Mucosa of descending colon (tissue), 3 donors: ENCODE measurements around the gene CTXN2. TPM values are rescaled to one million over a fixed set of nuclear protein-coding genes. Genes with fewer than 3 reads are reported as not detected.

ENCODE experiments used
- ATAC-seq: fragments of 200-7000 bp; cut with Tn5 transposase; one replicate; pipeline ENCODE4 v1.9.1; 2020; ENCODE audit warnings: mild to moderate bottlenecking, moderate library complexity
- DNase-seq, 3 donors: peaks; one replicate each; pipeline ENCODE4 v3.0.0-alpha.2; 2020
- H3K36me3 ChIP-seq: fragments of 200-600 bp; one replicate; pipeline ENCODE4 v1.8.0; 2021; ENCODE audit warnings: low read depth, mild to moderate bottlenecking
- H3K4me1 ChIP-seq: fragments of 200-600 bp; one replicate; pipeline ENCODE4 v1.8.0; 2021; ENCODE audit warnings: low read depth, mild to moderate bottlenecking
- H3K4me3 ChIP-seq: fragments of 200-600 bp; one replicate; pipeline ENCODE4 v1.8.0; 2021; ENCODE audit warnings: mild to moderate bottlenecking
- H3K9me3 ChIP-seq: fragments of 200-600 bp; one replicate; pipeline ENCODE4 v1.8.0; 2021; ENCODE audit warnings: mild to moderate bottlenecking
- intact Hi-C, 2 donors: fragments of 100-400 bp; cut with DNase I in 1 of 2; cut with micrococcal nuclease in 1 of 2; formaldehyde crosslinking; loops; one replicate each; pipeline versions ENCODE4 v1.11.0 to v1.11.1; 2022; cut with DNase I, micrococcal nuclease
- total RNA-seq, 3 donors: library from RNA; stranded (reverse); fragmentation: NEBNext Ultra II Directional in 2 of 3; extraction: Animal tissue kit (Norgen Biotek cat#: 25700) in 2 of 3; gene quantifications; one replicate each; pipeline versions ENCODE4 v1.2.1 to v1.2.4, GENCODE V29; 2021 to 2023
- TF ChIP-seq, protein P1 (sequence below): fragments of 200-600 bp; IDR thresholded peaks from one replicate; pipeline ENCODE4 v1.8.0; 2022; ENCODE audit warnings: antibody characterized with exemption, mild to moderate bottlenecking
- donor health status: DM: no; HTN: no; CAD: no; lungs with moderate emphysema.
- donor health status: DM: no; HTN: no; CAD: no.
- donor health status: DM: no; HTN: yes; CAD: no.

CTXN2 gene
- total RNA-seq, 3 donors from 2014 or later = 0.16 TPM; not detected in 2

DNA sequence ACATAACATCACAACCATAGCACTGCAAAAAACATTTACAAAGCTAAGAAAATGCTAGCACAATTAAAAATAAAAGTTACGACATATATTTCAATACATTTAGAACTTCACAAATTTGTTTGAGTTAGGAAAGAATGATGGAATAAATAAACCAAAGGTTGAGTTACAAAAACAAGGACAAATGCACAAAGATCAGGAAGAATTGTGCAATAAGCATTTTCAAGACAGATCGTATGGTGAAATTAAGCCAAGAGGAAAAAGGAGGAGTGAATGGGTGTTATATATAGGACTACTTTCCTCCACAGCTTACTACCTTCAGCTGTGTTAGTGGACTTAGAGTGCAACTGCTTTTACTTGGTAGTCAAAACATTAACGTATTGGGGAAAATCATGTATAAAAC, 5.9 kb upstream of the CTXN2 start:
- Histone ChIP-seq H3K9me3 (no peaks in the 10 kb centered on the region), H3K36me3 (no peaks in the 10 kb centered on the region), H3K4me3 (no peak overlapping the region), H3K4me1 (no peaks in the 10 kb centered on the region)
- intact Hi-C loops = no loop called here
- DNase-seq = no peak
- TF ChIP-seq, protein P1, sequence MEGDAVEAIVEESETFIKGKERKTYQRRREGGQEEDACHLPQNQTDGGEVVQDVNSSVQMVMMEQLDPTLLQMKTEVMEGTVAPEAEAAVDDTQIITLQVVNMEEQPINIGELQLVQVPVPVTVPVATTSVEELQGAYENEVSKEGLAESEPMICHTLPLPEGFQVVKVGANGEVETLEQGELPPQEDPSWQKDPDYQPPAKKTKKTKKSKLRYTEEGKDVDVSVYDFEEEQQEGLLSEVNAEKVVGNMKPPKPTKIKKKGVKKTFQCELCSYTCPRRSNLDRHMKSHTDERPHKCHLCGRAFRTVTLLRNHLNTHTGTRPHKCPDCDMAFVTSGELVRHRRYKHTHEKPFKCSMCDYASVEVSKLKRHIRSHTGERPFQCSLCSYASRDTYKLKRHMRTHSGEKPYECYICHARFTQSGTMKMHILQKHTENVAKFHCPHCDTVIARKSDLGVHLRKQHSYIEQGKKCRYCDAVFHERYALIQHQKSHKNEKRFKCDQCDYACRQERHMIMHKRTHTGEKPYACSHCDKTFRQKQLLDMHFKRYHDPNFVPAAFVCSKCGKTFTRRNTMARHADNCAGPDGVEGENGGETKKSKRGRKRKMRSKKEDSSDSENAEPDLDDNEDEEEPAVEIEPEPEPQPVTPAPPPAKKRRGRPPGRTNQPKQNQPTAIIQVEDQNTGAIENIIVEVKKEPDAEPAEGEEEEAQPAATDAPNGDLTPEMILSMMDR = no peak
- no peak for ATAC-seq

DNA sequence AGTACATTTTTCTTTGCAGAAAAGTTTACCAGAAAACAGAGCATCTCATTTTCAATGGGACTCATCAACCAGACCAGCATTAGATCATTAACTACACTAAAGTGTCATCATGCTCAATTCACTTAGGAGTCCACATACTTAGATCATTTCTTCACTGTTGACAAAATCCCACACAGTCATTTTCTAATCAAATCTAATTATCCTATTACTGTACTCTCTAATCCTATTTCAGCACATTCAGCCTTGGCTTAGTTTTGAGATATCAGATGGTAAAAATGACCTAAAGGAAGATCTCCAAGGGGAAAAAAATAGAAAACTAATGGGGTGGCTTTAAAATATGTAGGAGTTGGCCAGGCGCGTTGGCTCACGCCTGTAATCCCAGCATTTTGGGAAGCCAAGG, 5.2 kb upstream of the CTXN2 start:
- no peaks in the 10 kb centered on the region for H3K4me1 ChIP-seq
- ATAC-seq (no peak), DNase-seq (no peak)
- no peaks in the 10 kb centered on the region for H3K9me3 ChIP-seq
- intact Hi-C loops = no loop called here
- H3K36me3 ChIP-seq = no peaks in the 10 kb centered on the region
- TF ChIP-seq, protein P1 = no peak
- no peak overlapping the region for H3K4me3 ChIP-seq

DNA sequence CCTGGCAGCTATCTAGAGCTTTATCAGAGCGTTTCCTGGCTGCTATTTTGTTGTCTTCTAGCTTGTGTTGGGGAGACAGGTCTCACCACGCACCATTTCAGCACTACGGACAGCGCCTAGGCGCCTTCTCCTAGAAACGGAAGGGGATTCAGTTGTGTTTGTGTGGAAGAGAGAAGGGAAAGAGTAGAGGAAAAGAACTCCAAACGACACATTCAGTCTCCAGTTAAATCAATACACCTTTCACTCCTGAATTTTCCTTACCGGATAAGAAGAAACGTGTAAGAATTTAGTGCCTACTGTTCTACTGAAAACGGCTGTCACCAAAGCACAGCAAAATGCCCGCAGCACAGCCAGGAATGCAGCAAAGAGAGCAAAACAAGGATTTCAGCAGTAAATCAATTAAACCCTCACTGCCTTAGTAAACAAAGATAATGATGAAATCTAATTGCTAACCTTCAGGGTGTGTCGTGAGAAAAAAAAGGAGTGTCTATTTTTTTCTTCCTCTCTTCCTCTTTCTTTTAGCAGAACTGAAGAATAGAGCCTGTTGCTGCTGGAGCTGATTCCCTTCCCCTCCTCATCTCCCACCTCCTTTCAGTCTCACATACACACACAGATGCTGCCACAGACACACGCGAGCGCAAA, 412 bp upstream of the CTXN2 start:
- TF ChIP-seq, protein P1 = no peak

DNA sequence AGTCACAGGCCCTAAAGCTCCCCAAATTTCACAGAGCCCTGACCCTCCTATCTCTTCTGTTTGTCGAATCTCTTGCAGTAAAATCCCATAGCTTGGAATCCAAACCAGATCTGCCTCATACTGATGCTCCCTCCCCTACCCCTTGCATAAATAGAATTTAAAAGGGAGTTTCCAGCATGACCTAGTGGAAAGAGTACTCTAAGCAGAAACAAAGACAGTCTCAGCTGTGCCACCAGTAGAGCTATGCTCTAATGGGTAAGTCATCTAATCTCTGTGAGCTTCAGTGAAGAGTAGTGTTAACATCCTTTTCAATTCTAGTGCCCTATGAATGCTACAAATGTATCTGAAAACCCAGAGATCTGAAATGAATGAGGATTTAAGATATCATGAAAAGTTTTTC, 10.6 kb downstream of the CTXN2 start:
- DNase-seq (no peak), ATAC-seq (no peak)
- Histone ChIP-seq H3K36me3 (no peaks in the 10 kb centered on the region), H3K4me1 (no peaks in the 10 kb centered on the region), H3K4me3 (no peak overlapping the region), H3K9me3 (no peaks in the 10 kb centered on the region)
- intact Hi-C loops = no loop called here
- TF ChIP-seq, protein P1 = no peak

More for the DNA sequence above, 412 bp upstream of the CTXN2 start:
- Histone ChIP-seq H3K4me1 (no peaks in the 10 kb centered on the region), H3K9me3 (no peaks in the 10 kb centered on the region), H3K4me3 (no peak overlapping the region), H3K36me3 (no peaks in the 10 kb centered on the region)
- ATAC-seq (peak; percentile 83), DNase-seq (peak; percentile 57 to 92 (median 88))
- intact Hi-C loops = no loop called here

DNA sequence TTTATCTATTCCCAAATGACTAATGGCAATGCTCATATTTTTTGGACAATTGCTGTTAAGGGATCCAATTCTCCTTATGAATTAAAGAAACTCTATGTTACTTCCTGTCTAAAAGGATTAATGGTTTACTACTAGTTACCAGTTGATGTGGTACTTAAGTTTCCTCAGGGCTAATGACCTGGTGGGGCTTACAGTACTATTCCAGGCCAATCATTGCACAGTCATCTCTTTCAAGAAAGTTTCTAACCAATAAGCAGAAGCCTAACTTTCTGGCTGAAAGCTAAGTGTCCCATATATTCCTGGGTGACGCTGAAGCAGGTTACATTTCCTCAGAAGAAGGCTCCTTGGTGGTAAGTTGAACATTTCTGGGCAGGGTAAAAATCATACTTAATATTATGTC, 14.5 kb downstream of the CTXN2 start, which contains the start of gene SLC12A1:
TSS of gene SLC12A1 (plus strand) at position 322 of the 400 bp plus-strand sequence. CDS start 1,418 bp downstream, outside the sequence.
- H3K4me3 ChIP-seq = no peak within 1 kb of the TSS
- no peak for ATAC-seq

More for the DNA sequence above, 14.5 kb downstream of the CTXN2 start, which contains the start of gene SLC12A1:
- no peak for DNase-seq
- TF ChIP-seq, protein P1 = no peak
- Histone ChIP-seq H3K9me3 (no peaks in the 10 kb centered on the region), H3K4me1 (no peaks in the 10 kb centered on the region), H3K36me3 (no peaks in the 10 kb centered on the region)
- intact Hi-C loops = no loop called here
